Lower leg skin (tissue), 4 donors: Measurements from ENCODE around the gene TUBGCP6. TPM values are rescaled to one million over a fixed set of nuclear protein-coding genes. Genes with fewer than 3 reads are reported as not detected.

Experiments
- DNase-seq, 2 donors: peaks; one replicate each; pipeline ENCODE4 v3.0.0-alpha.2; 2019; ENCODE audit warnings: low spot score in 2 of 2
- H3K4me3 ChIP-seq: fragments of 200-600 bp; sonication (generic); 2 replicates; pipeline ENCODE4 v1.5.1; 2017; ENCODE audit warnings: mild to moderate bottlenecking, low read depth; ENCODE audit not compliant: poor library complexity, severe bottlenecking
- CTCF ChIP-seq, 3 donors: fragments of 450-650 bp; IDR thresholded peaks; one replicate each; pipeline ENCODE4 v1.5.1; 2016; ENCODE audit warnings: antibody characterized with exemption in 3 of 3, mild to moderate bottlenecking in 3 of 3, moderate library complexity in 2 of 3
- POLR2A ChIP-seq, 2 donors: fragments of 450-650 bp; IDR thresholded peaks; one replicate each; pipeline ENCODE4 v1.6.1; 2016 to 2017; ENCODE audit warnings: antibody characterized with exemption in 2 of 2, mild to moderate bottlenecking in 1 of 2, moderate library complexity in 1 of 2
- WGBS, 2 donors: methylation state at CpG; one replicate each; pipeline ENCODE4 v1.1.5; 2018; 5-methylcytosine and 5-hydroxymethylcytosine counted together
- intact Hi-C: fragments of 100-400 bp; cut with DNase I; formaldehyde crosslinking; loops from one replicate; pipeline ENCODE4 v1.15.0; 2023; ENCODE audit warnings: low total_unique reads
- total RNA-seq, 4 donors: library from RNA; depleted of rRNA; stranded (reverse); fragments of >200 nt; gene quantifications; one replicate each; pipeline ENCODE4 v1.1.0, GENCODE V29; 2016

TUBGCP6 gene
- total RNA-seq, 4 donors from 2014 or later: 37.1 to 67.0 (median 52.5) TPM

GRCh38 chr22:50210378-50211139 lies 34.3 kb downstream of the TUBGCP6 start:
- intact Hi-C loops: no loop called here
- 88 to 90% methylated on average over 16 to 31 of the region's 32 CpGs for WGBS, 2 donors
- no peak for TF ChIP-seq CTCF (IDR thresholded peaks at IDR 0.05)
- no peak for TF ChIP-seq POLR2A (IDR thresholded peaks at IDR 0.05)
- no peak overlapping the region for H3K4me3 ChIP-seq
- DNase-seq: no peak

DNA sequence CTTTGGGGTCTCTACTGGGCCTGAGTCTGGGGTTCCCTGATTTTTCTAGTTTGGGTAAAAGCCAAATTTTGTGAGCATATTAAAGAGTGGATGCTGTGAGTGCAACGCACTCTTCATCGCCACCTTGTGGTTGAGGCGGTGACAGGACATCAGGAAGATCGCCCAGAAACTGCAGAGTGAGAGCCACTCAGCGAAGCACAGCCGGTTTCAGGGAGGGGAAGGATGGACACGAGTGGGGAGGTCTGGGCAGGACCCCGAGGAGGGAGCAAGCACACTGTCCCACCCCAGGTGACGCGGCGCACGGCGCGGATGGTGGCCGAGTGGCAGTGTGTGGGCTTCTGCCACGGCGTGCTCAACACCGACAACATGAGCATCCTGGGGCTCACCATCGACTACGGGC lies 34.9 kb downstream of the TUBGCP6 start:
- WGBS, 2 donors: 50 to 63% methylated on average over 17 to 20 of the region's 20 CpGs
- H3K4me3 ChIP-seq: no peak overlapping the region
- no peak for DNase-seq
- intact Hi-C loops: loop anchor here (10.0 kb wide), 1 partner anchor 55 kb away; no protein-coding TSS in a partner anchor
- TF ChIP-seq CTCF (IDR thresholded peaks at IDR 0.05) (peak in 1 of 3 donors; percentile 42), POLR2A (IDR thresholded peaks at IDR 0.05) (no peak)

DNA sequence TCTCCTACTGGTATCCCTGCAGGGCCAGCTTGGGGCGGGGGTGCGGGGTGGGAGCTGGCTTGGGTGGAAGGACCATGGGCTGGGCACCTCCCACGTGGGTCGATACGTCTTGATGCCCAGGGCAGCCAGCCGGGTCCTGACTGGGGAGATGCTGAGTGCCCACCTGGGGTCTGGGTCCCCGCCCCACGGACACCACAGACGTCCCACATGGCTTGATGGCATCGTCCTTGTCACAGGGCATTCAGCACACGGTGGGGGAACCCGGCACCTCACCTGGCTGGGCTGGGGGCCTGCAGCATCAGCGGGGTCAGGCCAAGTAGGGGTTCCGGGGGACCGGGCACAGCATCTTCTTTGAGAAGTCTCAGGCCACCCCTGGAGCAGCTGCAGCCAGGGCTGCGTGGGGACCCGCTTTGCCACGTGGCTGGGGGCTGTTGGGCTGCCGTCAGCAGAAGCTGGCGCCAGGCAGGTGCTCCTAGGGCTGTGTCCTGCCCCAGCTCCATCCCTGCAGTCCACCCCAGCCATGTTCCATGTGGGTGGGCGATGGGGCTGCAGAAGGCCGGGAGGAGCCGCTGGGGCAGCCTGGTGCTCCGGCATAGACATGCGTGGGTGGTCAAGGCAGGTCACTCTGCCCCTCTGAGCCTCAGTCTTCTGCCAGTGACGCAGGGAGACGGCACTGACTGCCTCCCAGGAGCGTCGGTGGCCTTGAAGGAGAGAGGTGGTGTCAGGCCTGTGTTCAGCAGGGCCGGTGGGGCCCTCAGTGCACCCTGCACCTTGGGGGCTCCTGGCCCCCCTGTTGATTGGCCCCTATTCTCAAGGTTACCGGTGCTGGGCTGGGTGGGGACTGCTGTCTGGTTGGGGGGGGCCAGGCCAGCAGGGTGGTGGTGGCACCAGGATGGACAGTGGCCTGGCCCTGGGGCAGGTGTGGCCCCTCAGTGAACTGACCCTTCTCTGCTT lies 35.6 kb downstream of the TUBGCP6 start:
- DNase-seq: peak in 1 of 2 donors; percentile 84
- TF ChIP-seq POLR2A (IDR thresholded peaks at IDR 0.05): no peak
- TF ChIP-seq CTCF (IDR thresholded peaks at IDR 0.05): no peak
- 76 to 77% methylated on average over 25 to 30 of the region's 31 CpGs for WGBS, 2 donors
- H3K4me3 ChIP-seq: no peak overlapping the region
- intact Hi-C loops: loop anchor here (10.0 kb wide), 1 partner anchor 54 kb away; no protein-coding TSS in a partner anchor

DNA sequence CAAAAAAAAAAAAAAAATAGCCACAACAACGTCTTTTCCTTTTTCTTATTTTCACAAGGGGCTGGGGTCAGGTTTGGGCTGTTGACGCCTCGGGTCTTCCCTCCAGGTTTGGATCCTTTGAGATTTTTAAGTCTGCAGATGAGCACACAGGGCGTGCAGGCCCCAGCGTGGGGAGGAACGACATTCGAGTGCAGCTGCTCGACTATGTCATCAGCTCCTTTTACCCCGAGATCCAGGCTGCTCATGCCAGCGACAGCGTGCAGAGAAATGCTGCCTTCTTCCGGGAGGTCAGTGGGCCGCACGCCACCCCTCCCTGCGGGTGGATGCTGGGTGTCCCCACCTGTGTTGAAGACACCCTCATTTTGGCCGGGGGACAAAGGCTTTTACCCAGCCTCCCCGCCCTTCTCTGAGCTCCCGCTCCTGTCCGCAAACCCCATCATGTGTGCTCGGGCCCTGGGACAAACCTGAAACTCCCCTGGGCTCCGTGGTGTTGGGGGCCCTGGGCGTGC lies 36.3 kb downstream of the TUBGCP6 start:
- intact Hi-C loops: loop anchor here (10.0 kb wide), 1 partner anchor 54 kb away; no protein-coding TSS in a partner anchor
- TF ChIP-seq CTCF (IDR thresholded peaks at IDR 0.05) (no peak), POLR2A (IDR thresholded peaks at IDR 0.05) (no peak)
- no peak for DNase-seq
- WGBS, 2 donors: 85 to 86% methylated on average over 19 to 22 of the region's 22 CpGs
- H3K4me3 ChIP-seq: no peak overlapping the region

GRCh38 chr22:50207383-50208140 lies 37.3 kb downstream of the TUBGCP6 start:
- no peak for TF ChIP-seq CTCF (IDR thresholded peaks at IDR 0.05)
- WGBS, 2 donors: 77 to 78% methylated on average over 11 to 18 of the region's 23 CpGs
- intact Hi-C loops: loop anchor here (10.0 kb wide), 1 partner anchor 53 kb away; no protein-coding TSS in a partner anchor
- H3K4me3 ChIP-seq: no peak overlapping the region
- no peak for DNase-seq
